Measurements from ENCODE around the gene ANGPTL8.

The ANGPTL8 gene

GRCh38 chr19:11208561-11209471 lies 30.6 kb upstream of the ANGPTL8 start:
- Histone ChIP-seq H3K9me3 (ENCODE audit: control insufficient read depth, low read length) (no peaks in the 10 kb centered on the region), H3K4me1 (ENCODE audit: control insufficient read depth, insufficient read depth, low read length) (no peaks in the 10 kb centered on the region), H3K9ac (ENCODE audit: low read length) (no peak overlapping the region), H3K27me3 (ENCODE audit: control insufficient read depth, insufficient read depth, low read length) (no peaks in the 10 kb centered on the region), H3K36me3 (ENCODE audit: control insufficient read depth, insufficient read depth, low read length) (no peaks in the 10 kb centered on the region), H3K4me3 (ENCODE audit: low read length) (no peak overlapping the region)

GRCh38 chr19:11209839-11210655 lies 29.4 kb upstream of the ANGPTL8 start:
- Histone ChIP-seq H3K27me3 (ENCODE audit: control insufficient read depth, insufficient read depth, low read length) (no peaks in the 10 kb centered on the region), H3K4me3 (ENCODE audit: low read length) (no peak overlapping the region), H3K36me3 (ENCODE audit: control insufficient read depth, insufficient read depth, low read length) (peaks cover 6% of the 10 kb centered on the region), H3K9me3 (ENCODE audit: control insufficient read depth, low read length) (no peaks in the 10 kb centered on the region), H3K9ac (ENCODE audit: low read length) (no peak overlapping the region), H3K4me1 (ENCODE audit: control insufficient read depth, insufficient read depth, low read length) (no peaks in the 10 kb centered on the region)

- H3K9me3 ChIP-seq (ENCODE audit: control insufficient read depth, low read length): no peaks in the 10 kb centered on the region
- no peak overlapping the region for H3K9ac ChIP-seq (ENCODE audit: low read length)
- H3K4me1 ChIP-seq (ENCODE audit: control insufficient read depth, insufficient read depth, low read length): no peaks in the 10 kb centered on the region
- no peaks in the 10 kb centered on the region for H3K27me3 ChIP-seq (ENCODE audit: control insufficient read depth, insufficient read depth, low read length)
- H3K4me3 ChIP-seq (ENCODE audit: low read length): no peak overlapping the region
- peaks cover 6% of the 10 kb centered on the region for H3K36me3 ChIP-seq (ENCODE audit: control insufficient read depth, insufficient read depth, low read length)
These were observed 28.8 kb upstream of the ANGPTL8 start for GRCh38 chr19:11210656-11210928.

- Histone ChIP-seq H3K4me3 (ENCODE audit: low read length) (no peak overlapping the region), H3K36me3 (ENCODE audit: control insufficient read depth, insufficient read depth, low read length) (peaks cover 10% of the 10 kb centered on the region), H3K27me3 (ENCODE audit: control insufficient read depth, insufficient read depth, low read length) (no peaks in the 10 kb centered on the region)
These were observed 25.0 kb upstream of the ANGPTL8 start for GRCh38 chr19:11214387-11214786.

GRCh38 chr19:11221082-11221598 lies 18.3 kb upstream of the ANGPTL8 start:
- H3K4me1 ChIP-seq (ENCODE audit: control insufficient read depth, insufficient read depth, low read length): no peaks in the 10 kb centered on the region
- H3K9ac ChIP-seq (ENCODE audit: low read length): no peak overlapping the region
- H3K27me3 ChIP-seq (ENCODE audit: control insufficient read depth, insufficient read depth, low read length): no peaks in the 10 kb centered on the region
- H3K4me3 ChIP-seq (ENCODE audit: low read length): no peak overlapping the region
- no peaks in the 10 kb centered on the region for H3K9me3 ChIP-seq (ENCODE audit: control insufficient read depth, low read length)
- peaks cover 16% of the 10 kb centered on the region for H3K36me3 ChIP-seq (ENCODE audit: control insufficient read depth, insufficient read depth, low read length)

More at GRCh38 chr19:11214387-11214786, 25.0 kb upstream of the ANGPTL8 start:
- Histone ChIP-seq H3K4me1 (ENCODE audit: control insufficient read depth, insufficient read depth, low read length) (no peaks in the 10 kb centered on the region), H3K9me3 (ENCODE audit: control insufficient read depth, low read length) (no peaks in the 10 kb centered on the region), H3K9ac (ENCODE audit: low read length) (no peak overlapping the region)

- peaks cover 15% of the 10 kb centered on the region for H3K36me3 ChIP-seq (ENCODE audit: control insufficient read depth, insufficient read depth, low read length)
- H3K4me1 ChIP-seq (ENCODE audit: control insufficient read depth, insufficient read depth, low read length): no peaks in the 10 kb centered on the region
- no peaks in the 10 kb centered on the region for H3K9me3 ChIP-seq (ENCODE audit: control insufficient read depth, low read length)
- no peak overlapping the region for H3K9ac ChIP-seq (ENCODE audit: low read length)
- H3K4me3 ChIP-seq (ENCODE audit: low read length): no peak overlapping the region
- no peaks in the 10 kb centered on the region for H3K27me3 ChIP-seq (ENCODE audit: control insufficient read depth, insufficient read depth, low read length)
These were observed 16.2 kb upstream of the ANGPTL8 start for GRCh38 chr19:11223200-11223599.

GRCh38 chr19:11224429-11224828 lies 15.0 kb upstream of the ANGPTL8 start:
- H3K9me3 ChIP-seq (ENCODE audit: control insufficient read depth, low read length): no peaks in the 10 kb centered on the region
- H3K27me3 ChIP-seq (ENCODE audit: control insufficient read depth, insufficient read depth, low read length): no peaks in the 10 kb centered on the region
- peaks cover 15% of the 10 kb centered on the region for H3K36me3 ChIP-seq (ENCODE audit: control insufficient read depth, insufficient read depth, low read length)
- H3K9ac ChIP-seq (ENCODE audit: low read length): no peak overlapping the region
- H3K4me1 ChIP-seq (ENCODE audit: control insufficient read depth, insufficient read depth, low read length): no peaks in the 10 kb centered on the region
- no peak overlapping the region for H3K4me3 ChIP-seq (ENCODE audit: low read length)

- Histone ChIP-seq H3K4me1 (ENCODE audit: control insufficient read depth, insufficient read depth, low read length) (no peaks in the 10 kb centered on the region), H3K27me3 (ENCODE audit: control insufficient read depth, insufficient read depth, low read length) (no peaks in the 10 kb centered on the region), H3K36me3 (ENCODE audit: control insufficient read depth, insufficient read depth, low read length) (peaks cover 15% of the 10 kb centered on the region), H3K9ac (ENCODE audit: low read length) (no peak overlapping the region), H3K9me3 (ENCODE audit: control insufficient read depth, low read length) (no peaks in the 10 kb centered on the region), H3K4me3 (ENCODE audit: low read length) (no peak overlapping the region)
These were observed 14.2 kb upstream of the ANGPTL8 start for GRCh38 chr19:11225172-11225571.

- H3K4me3 ChIP-seq (ENCODE audit: low read length): no peak overlapping the region
- H3K9me3 ChIP-seq (ENCODE audit: control insufficient read depth, low read length): no peaks in the 10 kb centered on the region
- peaks cover 15% of the 10 kb centered on the region for H3K36me3 ChIP-seq (ENCODE audit: control insufficient read depth, insufficient read depth, low read length)
- H3K4me1 ChIP-seq (ENCODE audit: control insufficient read depth, insufficient read depth, low read length): no peaks in the 10 kb centered on the region
- no peak overlapping the region for H3K9ac ChIP-seq (ENCODE audit: low read length)
- H3K27me3 ChIP-seq (ENCODE audit: control insufficient read depth, insufficient read depth, low read length): no peaks in the 10 kb centered on the region
These were observed 13.6 kb upstream of the ANGPTL8 start for GRCh38 chr19:11225815-11226214.

- H3K4me1 ChIP-seq (ENCODE audit: control insufficient read depth, insufficient read depth, low read length): no peaks in the 10 kb centered on the region
- H3K27me3 ChIP-seq (ENCODE audit: control insufficient read depth, insufficient read depth, low read length): no peaks in the 10 kb centered on the region
- no peak overlapping the region for H3K9ac ChIP-seq (ENCODE audit: low read length)
- H3K36me3 ChIP-seq (ENCODE audit: control insufficient read depth, insufficient read depth, low read length): peaks cover 13% of the 10 kb centered on the region
- no peak overlapping the region for H3K4me3 ChIP-seq (ENCODE audit: low read length)
- no peaks in the 10 kb centered on the region for H3K9me3 ChIP-seq (ENCODE audit: control insufficient read depth, low read length)
These were observed 12.7 kb upstream of the ANGPTL8 start for GRCh38 chr19:11226716-11227166.

GRCh38 chr19:11227195-11227886 lies 12.1 kb upstream of the ANGPTL8 start:
- no peaks in the 10 kb centered on the region for H3K9me3 ChIP-seq (ENCODE audit: control insufficient read depth, low read length)
- no peak overlapping the region for H3K4me3 ChIP-seq (ENCODE audit: low read length)
- no peaks in the 10 kb centered on the region for H3K27me3 ChIP-seq (ENCODE audit: control insufficient read depth, insufficient read depth, low read length)
- H3K9ac ChIP-seq (ENCODE audit: low read length): no peak overlapping the region
- peaks cover 7% of the 10 kb centered on the region for H3K36me3 ChIP-seq (ENCODE audit: control insufficient read depth, insufficient read depth, low read length)
- H3K4me1 ChIP-seq (ENCODE audit: control insufficient read depth, insufficient read depth, low read length): no peaks in the 10 kb centered on the region

Data from mucosa of stomach (tissue), 1 donor.